B cell (primary cell): ENCODE measurements around the gene TSPAN18.

Experiments
- CTCF ChIP-seq: fragments of 200-600 bp; IDR thresholded peaks from one replicate; pipeline ENCODE4 v1.8.0; 2022; ENCODE audit warnings: antibody characterized with exemption, mild to moderate bottlenecking
- EZH2 ChIP-seq: IDR thresholded peaks from 2 replicates; pipeline ENCODE4 v1.6.1; 2012; ENCODE audit warnings: borderline replicate concordance, low read depth, mild to moderate bottlenecking, moderate library complexity, low read length; ENCODE audit not compliant: insufficient read depth, poor library complexity, severe bottlenecking

GRCh38 chr11:44824300-44824704 lies 97.5 kb downstream of the TSPAN18 start:
- TF ChIP-seq CTCF (no peak), EZH2 (no peak)
